ENCODE results near the gene SRI.

Gene SRI

GRCh38 chr7:88204525-88205110 is 15.2 kb downstream of the SRI start:
- H3K4me3 ChIP-seq (replicated peaks; ENCODE audit: low read depth, low read length): no peak overlapping the region
- DNase-seq (ENCODE audit: low read depth): no peak
- TF ChIP-seq CTCF (IDR thresholded peaks at IDR 0.05; ENCODE audit: low read length, missing control alignments): no peak

GRCh38 chr7:88203401-88203800 is 16.4 kb downstream of the SRI start:
- DNase-seq (ENCODE audit: low read depth): no peak
- no peak overlapping the region for H3K4me3 ChIP-seq (replicated peaks; ENCODE audit: low read depth, low read length)
- no peak for TF ChIP-seq CTCF (IDR thresholded peaks at IDR 0.05; ENCODE audit: low read length, missing control alignments)

GRCh38 chr7:88202799-88203198 is 17.0 kb downstream of the SRI start:
- TF ChIP-seq CTCF (IDR thresholded peaks at IDR 0.05; ENCODE audit: low read length, missing control alignments): no peak
- no peak for DNase-seq (ENCODE audit: low read depth)
- H3K4me3 ChIP-seq (replicated peaks; ENCODE audit: low read depth, low read length): no peak overlapping the region

- no peak for TF ChIP-seq CTCF (IDR thresholded peaks at IDR 0.05; ENCODE audit: low read length, missing control alignments)
- DNase-seq (ENCODE audit: low read depth): no peak
- H3K4me3 ChIP-seq (replicated peaks; ENCODE audit: low read depth, low read length): no peak overlapping the region
These were observed 17.6 kb downstream of the SRI start for GRCh38 chr7:88202278-88202677.

- no peak for TF ChIP-seq CTCF (IDR thresholded peaks at IDR 0.05; ENCODE audit: low read length, missing control alignments)
- no peak for DNase-seq (ENCODE audit: low read depth)
- no peak overlapping the region for H3K4me3 ChIP-seq (replicated peaks; ENCODE audit: low read depth, low read length)
These were observed 18.5 kb downstream of the SRI start for GRCh38 chr7:88201305-88201704.

- TF ChIP-seq CTCF (IDR thresholded peaks at IDR 0.05; ENCODE audit: low read length, missing control alignments): no peak
- no peak for DNase-seq (ENCODE audit: low read depth)
- no peak overlapping the region for H3K4me3 ChIP-seq (replicated peaks; ENCODE audit: low read depth, low read length)
These were observed 19.0 kb downstream of the SRI start for GRCh38 chr7:88200789-88201188.

- TF ChIP-seq CTCF (IDR thresholded peaks at IDR 0.05; ENCODE audit: low read length, missing control alignments): no peak
- H3K4me3 ChIP-seq (replicated peaks; ENCODE audit: low read depth, low read length): no peak overlapping the region
- DNase-seq (ENCODE audit: low read depth): no peak
These were observed 19.6 kb downstream of the SRI start for GRCh38 chr7:88200261-88200660.

All from fibroblast of pulmonary artery (primary cell).